Mucosa of gallbladder (tissue), 1 donor: ENCODE measurements around the gene PBLD. TPM values are rescaled to one million over a fixed set of nuclear protein-coding genes. Genes with fewer than 3 reads are reported as not detected.

Experiments
- DNase-seq: peaks from one replicate; pipeline ENCODE4 v3.0.0-alpha.2; 2020; ENCODE audit warnings: low spot score
- total RNA-seq: library from RNA; stranded (reverse); gene quantifications from one replicate; pipeline ENCODE4 v1.2.1, GENCODE V29; 2021
- donor health status: DM: no; HTN: no; CAD: no.

Gene PBLD
- total RNA-seq, 1 donor from 2014 or later: 8.0 TPM

DNA sequence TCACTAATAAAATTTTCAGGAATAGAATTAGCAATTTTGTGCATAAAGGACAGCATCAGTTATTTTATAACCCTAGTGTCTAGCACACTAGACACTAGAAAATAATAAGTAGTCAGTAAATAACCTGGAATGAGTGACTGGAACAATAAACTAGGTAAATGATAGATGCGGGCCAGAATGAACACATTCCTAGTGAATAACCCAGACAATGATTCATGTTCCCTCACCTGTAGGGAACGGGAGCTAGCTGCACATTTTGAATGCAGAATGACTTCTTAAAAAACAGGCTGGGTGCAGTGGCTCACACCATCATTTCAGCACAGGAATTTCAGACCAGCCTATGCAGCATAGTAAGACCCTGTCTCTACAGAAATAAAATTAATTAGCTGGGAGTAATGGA is 97.6 kb downstream of the PBLD start:
- DNase-seq: no peak

DNA sequence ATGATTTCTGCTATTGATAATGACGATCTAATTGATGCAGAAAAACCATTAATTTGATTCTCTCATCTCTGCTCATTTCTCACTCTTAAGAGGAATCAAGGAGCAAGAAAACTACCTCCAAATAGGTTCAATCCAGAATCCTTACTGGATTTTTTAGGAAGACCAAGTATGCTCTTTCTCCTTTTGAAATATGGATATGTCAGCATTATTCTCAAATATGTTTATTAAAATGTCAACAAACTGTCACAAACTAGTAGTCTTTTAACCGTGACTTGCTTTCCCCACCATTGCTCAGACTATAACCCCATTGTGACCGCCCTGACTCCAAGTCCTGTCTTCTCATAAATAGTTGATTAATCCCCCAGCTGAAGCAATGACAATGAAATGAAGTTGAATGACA is 99.7 kb downstream of the PBLD start:
- no peak for DNase-seq

Other genes with a start within 250 kb of the PBLD start
- not detected for gene MYPN, start 223.4 kb downstream of the PBLD start, total RNA-seq
- not detected for gene ATOH7, start 100.8 kb downstream of the PBLD start, total RNA-seq
- gene HNRNPH3, start 864 bp downstream of the PBLD start, total RNA-seq: 94.2 TPM
- gene RUFY2, start 74.3 kb upstream of the PBLD start, total RNA-seq: 25.0 TPM
- gene DNA2, start 139.0 kb upstream of the PBLD start, total RNA-seq: 4.6 TPM
- gene SLC25A16, start 194.6 kb upstream of the PBLD start, total RNA-seq: 21.5 TPM
- 3.1 TPM for gene TET1, start 227.4 kb upstream of the PBLD start, total RNA-seq